ENCODE data around the gene POMGNT2.

GRCh38 chr3:43054754-43055153, 51.1 kb downstream of the POMGNT2 start:
- TF ChIP-seq REST (IDR thresholded peaks at IDR 0.05) (no peak), CTCF (IDR thresholded peaks at IDR 0.05; ENCODE audit: low read depth, low read length, missing input control) (no peak), MAX (IDR thresholded peaks at IDR 0.05) (no peak), TAF1 (conservative IDR thresholded peaks at IDR 0.05) (no peak)

Measured in liver (tissue), 3 donors.